Testis (tissue), 2 donors: ENCODE measurements around the gene HAPLN2.

Experiments used
- POLR2A ChIP-seq: fragments of 450-650 bp; IDR thresholded peaks from one replicate; pipeline ENCODE4 v1.6.1; 2017; ENCODE audit warnings: antibody characterized with exemption, mild to moderate bottlenecking, moderate library complexity
- TF ChIP-seq, protein P1 (sequence below), 3 experiments: fragments of 450-650 bp in 2 of 3; fragments of 200-600 bp in 1 of 3; sonication (generic) in 1 of 3; IDR thresholded peaks; one replicate each; pipeline ENCODE4 v1.5.1; 2016 to 2019; ENCODE audit warnings: antibody characterized with exemption in 3 of 3, mild to moderate bottlenecking in 2 of 3, moderate library complexity in 1 of 3

DNA sequence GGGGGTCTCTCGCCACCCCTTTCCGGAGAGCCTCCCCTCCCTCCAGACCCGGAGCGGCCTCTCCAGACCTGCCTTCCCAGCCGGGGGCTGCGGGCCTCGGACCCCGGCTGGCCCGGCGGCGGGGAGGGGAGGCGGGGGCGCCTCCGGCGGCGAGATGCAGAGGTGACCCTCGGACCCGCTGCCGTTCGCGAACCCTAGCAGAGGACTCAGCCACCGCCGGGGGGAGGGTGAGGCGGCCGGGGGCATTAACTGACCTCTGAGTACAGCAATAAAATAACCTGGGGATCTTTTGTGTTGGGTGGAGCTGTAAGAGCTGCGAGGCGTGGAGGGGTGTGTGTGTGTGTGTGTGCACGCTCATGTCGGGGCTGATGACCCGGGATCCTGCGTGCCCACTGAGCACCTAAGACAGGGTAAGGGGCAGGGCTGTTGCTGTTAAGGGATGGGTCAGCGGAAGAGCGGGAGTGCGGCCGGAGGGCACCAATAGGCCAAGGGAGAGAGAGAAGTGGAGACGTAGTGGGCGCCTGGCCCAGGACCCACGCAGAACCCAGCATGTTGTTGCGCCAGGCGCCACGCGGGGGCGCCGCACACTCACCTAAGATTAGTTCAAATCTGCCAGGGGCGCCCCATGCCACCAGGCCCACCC, 6.3 kb downstream of the HAPLN2 start:
- TF ChIP-seq, protein P1, sequence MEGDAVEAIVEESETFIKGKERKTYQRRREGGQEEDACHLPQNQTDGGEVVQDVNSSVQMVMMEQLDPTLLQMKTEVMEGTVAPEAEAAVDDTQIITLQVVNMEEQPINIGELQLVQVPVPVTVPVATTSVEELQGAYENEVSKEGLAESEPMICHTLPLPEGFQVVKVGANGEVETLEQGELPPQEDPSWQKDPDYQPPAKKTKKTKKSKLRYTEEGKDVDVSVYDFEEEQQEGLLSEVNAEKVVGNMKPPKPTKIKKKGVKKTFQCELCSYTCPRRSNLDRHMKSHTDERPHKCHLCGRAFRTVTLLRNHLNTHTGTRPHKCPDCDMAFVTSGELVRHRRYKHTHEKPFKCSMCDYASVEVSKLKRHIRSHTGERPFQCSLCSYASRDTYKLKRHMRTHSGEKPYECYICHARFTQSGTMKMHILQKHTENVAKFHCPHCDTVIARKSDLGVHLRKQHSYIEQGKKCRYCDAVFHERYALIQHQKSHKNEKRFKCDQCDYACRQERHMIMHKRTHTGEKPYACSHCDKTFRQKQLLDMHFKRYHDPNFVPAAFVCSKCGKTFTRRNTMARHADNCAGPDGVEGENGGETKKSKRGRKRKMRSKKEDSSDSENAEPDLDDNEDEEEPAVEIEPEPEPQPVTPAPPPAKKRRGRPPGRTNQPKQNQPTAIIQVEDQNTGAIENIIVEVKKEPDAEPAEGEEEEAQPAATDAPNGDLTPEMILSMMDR (IDR thresholded peaks at IDR 0.05) = peak; percentile 73 to 83 (median 78)
- no peak for TF ChIP-seq POLR2A
